ENCODE data around the gene TTYH3. TPM values are rescaled to one million over a fixed set of nuclear protein-coding genes. Genes with fewer than 3 reads are reported as not detected.

Gene TTYH3
- polyA plus RNA-seq, 1 donor (not counting 4 experiments of a cell fraction or from before 2014, with no cell fraction given) = 8.5 TPM

- no peak for TF ChIP-seq CTCF (optimal IDR thresholded peaks at IDR 0.05 in 1 of 3, IDR thresholded peaks at IDR 0.05 in 1 of 3, conservative IDR thresholded peaks at IDR 0.05 in 1 of 3; ENCODE audit: extremely low read depth in 1 of 3, insufficient read depth in 2 of 3, low read length in 3 of 3)
- TF ChIP-seq EZH2 (IDR thresholded peaks at IDR 0.05; ENCODE audit: low read length) = no peak
- no peaks in the 10 kb centered on the region for H3K9me1 ChIP-seq (ENCODE audit: control insufficient read depth, extremely low read depth, insufficient read depth, low read length)
- dilution Hi-C loops (cut with MboI; ENCODE audit: extremely low pct_ligation_motif_present, low sequenced_read_pairs) = no loop called here
- peaks cover 8 to 15% of the 10 kb centered on the region in 2 experiments for H3K36me3 ChIP-seq (ENCODE audit: control insufficient read depth in 2 of 2, extremely low read depth in 1 of 2, insufficient read depth in 2 of 2, low read length in 2 of 2)
- H2AFZ ChIP-seq (ENCODE audit: control insufficient read depth, low read length) = no peak overlapping the region
- no peak overlapping the region for H3K4me3 ChIP-seq (ENCODE audit: control insufficient read depth in 2 of 3, extremely low read depth in 1 of 3, insufficient read depth in 2 of 3, low read depth in 1 of 3, low read length in 3 of 3)
- no peaks in the 10 kb centered on the region for H4K20me1 ChIP-seq (ENCODE audit: control insufficient read depth, extremely low read depth, insufficient read depth, low read length)
- no peaks in the 10 kb centered on the region for H3K9me3 ChIP-seq (ENCODE audit: control insufficient read depth, low read depth, low read length)
- no peak overlapping the region for H3K27ac ChIP-seq (ENCODE audit: control insufficient read depth, insufficient read depth, low read length)
- FAIRE-seq (no peak), DNase-seq (ENCODE audit: low read depth, low spot score) (no peak)
- H3K27me3 ChIP-seq (ENCODE audit: control insufficient read depth, extremely low read depth, insufficient read depth, low read length) = no peaks in the 10 kb centered on the region
- no peak overlapping the region for H3K9ac ChIP-seq (ENCODE audit: control insufficient read depth, extremely low read depth, insufficient read depth, low read length)
- H3K4me2 ChIP-seq (ENCODE audit: control insufficient read depth, extremely low read depth, insufficient read depth, low read depth, low read length) = no peak overlapping the region
- H3K79me2 ChIP-seq (ENCODE audit: control insufficient read depth, insufficient read depth, low read length) = peaks cover 8% of the 10 kb centered on the region
- no peaks in the 10 kb centered on the region for H3K4me1 ChIP-seq (ENCODE audit: control insufficient read depth, extremely low read depth, insufficient read depth, low read length)
These were observed 15.1 kb downstream of the TTYH3 start for GRCh38 chr7:2646680-2647571.

GRCh38 chr7:2647594-2648172, 15.9 kb downstream of the TTYH3 start:
- no peak overlapping the region for H3K4me3 ChIP-seq (ENCODE audit: control insufficient read depth in 2 of 3, extremely low read depth in 1 of 3, insufficient read depth in 2 of 3, low read depth in 1 of 3, low read length in 3 of 3)
- no peak overlapping the region for H3K27ac ChIP-seq (ENCODE audit: control insufficient read depth, insufficient read depth, low read length)
- no peaks in the 10 kb centered on the region for H3K27me3 ChIP-seq (ENCODE audit: control insufficient read depth, extremely low read depth, insufficient read depth, low read length)
- H3K9ac ChIP-seq (ENCODE audit: control insufficient read depth, extremely low read depth, insufficient read depth, low read length) = no peak overlapping the region
- H3K9me1 ChIP-seq (ENCODE audit: control insufficient read depth, extremely low read depth, insufficient read depth, low read length) = no peaks in the 10 kb centered on the region
- no peaks in the 10 kb centered on the region for H4K20me1 ChIP-seq (ENCODE audit: control insufficient read depth, extremely low read depth, insufficient read depth, low read length)
- dilution Hi-C loops (cut with MboI; ENCODE audit: extremely low pct_ligation_motif_present, low sequenced_read_pairs) = no loop called here
- FAIRE-seq (no peak), DNase-seq (ENCODE audit: low read depth, low spot score) (no peak)
- H3K79me2 ChIP-seq (ENCODE audit: control insufficient read depth, insufficient read depth, low read length) = peaks cover 8% of the 10 kb centered on the region
- no peaks in the 10 kb centered on the region for H3K9me3 ChIP-seq (ENCODE audit: control insufficient read depth, low read depth, low read length)
- H3K4me2 ChIP-seq (ENCODE audit: control insufficient read depth, extremely low read depth, insufficient read depth, low read depth, low read length) = no peak overlapping the region
- H3K4me1 ChIP-seq (ENCODE audit: control insufficient read depth, extremely low read depth, insufficient read depth, low read length) = no peaks in the 10 kb centered on the region
- no peak overlapping the region for H2AFZ ChIP-seq (ENCODE audit: control insufficient read depth, low read length)
- H3K36me3 ChIP-seq (ENCODE audit: control insufficient read depth in 2 of 2, extremely low read depth in 1 of 2, insufficient read depth in 2 of 2, low read length in 2 of 2) = peaks cover 8 to 17% of the 10 kb centered on the region in 2 experiments
- TF ChIP-seq CTCF (optimal IDR thresholded peaks at IDR 0.05 in 1 of 3, IDR thresholded peaks at IDR 0.05 in 1 of 3, conservative IDR thresholded peaks at IDR 0.05 in 1 of 3; ENCODE audit: extremely low read depth in 1 of 3, insufficient read depth in 2 of 3, low read length in 3 of 3) = no peak
- no peak for TF ChIP-seq EZH2 (IDR thresholded peaks at IDR 0.05; ENCODE audit: low read length)
